SKM-1 (cell line): Measurements from ENCODE around the gene SMIM15.
A peak's percentile ranks its signal among the peaks of the same experiment; 100 is the strongest.
"Not testable (repeated sequence)": the region's sequence is repeated elsewhere in the genome, so short reads cannot be mapped to it uniquely, and the experiment has no call there.

Experiments used
- DNase-seq: peaks from one replicate; lab custom pipeline; 2025; ENCODE audit not compliant: unreplicated experiment; lab: John Stamatoyannopoulos, UW

The SMIM15 gene, protein sequence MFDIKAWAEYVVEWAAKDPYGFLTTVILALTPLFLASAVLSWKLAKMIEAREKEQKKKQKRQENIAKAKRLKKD

DNA sequence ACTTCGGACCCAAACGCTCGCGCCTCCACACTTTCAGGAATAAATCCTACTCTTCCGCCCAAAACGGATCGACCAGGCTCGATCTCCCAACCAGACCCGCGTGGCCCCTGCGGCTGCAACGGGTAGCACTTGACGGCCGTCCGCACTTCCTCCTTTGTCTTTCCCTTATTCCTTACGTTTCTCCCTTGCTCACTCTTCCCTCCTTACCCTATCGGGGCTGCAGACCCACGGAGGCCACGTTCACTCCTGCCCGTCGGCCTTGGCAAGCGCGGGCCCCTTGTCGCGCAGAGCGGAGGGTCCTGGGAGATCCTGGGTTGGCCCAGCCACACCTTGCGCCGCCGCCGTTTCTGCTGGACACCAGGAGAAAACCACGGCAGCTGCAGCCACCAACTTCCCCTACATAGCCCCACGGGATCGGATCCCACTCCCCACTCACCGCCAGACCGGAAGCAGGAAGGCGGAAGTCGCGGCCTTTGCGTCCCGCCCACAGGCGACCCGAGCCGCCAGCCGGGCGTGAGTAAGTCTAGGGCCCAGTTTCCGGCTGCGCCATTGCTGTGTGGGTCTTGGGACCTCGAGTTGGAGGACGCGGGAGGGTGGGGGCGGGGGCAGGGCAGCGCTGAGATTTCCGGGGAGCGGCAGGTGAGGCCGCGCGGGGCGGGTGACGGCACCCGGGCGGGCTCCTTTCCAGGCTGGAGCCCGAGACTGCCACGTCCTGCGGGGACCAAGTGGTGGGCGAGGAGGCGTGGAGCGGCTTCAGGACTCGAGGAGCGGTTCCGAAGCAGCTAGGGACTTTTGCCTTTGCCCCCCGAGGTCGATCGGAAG is at the start of gene SMIM15:
TSS of gene SMIM15 (minus strand) at position 459 of the 822 bp plus-strand sequence. CDS start 2,297 bp downstream, outside the sequence.
- peak; percentile 83 for DNase-seq

DNA sequence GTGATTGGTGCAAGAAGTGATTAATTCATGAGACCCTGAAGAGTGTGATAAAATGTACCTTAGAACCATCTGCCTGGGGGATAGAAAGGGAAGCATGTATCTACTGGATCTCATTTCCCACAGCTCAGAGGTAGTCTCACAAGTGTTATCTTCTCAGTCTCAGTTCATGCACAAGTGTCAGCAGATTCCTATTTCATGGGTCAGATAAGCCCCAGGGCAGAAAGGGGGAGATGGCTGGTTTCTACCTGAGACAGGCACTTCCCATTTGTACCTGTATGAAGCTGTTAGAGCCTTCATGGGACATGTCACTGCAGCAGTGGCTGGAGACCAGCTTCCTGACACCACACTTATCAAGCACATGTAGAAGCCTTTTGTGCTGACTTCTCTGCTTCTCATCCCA is 45.6 kb upstream of the SMIM15 start:
- no peak for DNase-seq

DNA sequence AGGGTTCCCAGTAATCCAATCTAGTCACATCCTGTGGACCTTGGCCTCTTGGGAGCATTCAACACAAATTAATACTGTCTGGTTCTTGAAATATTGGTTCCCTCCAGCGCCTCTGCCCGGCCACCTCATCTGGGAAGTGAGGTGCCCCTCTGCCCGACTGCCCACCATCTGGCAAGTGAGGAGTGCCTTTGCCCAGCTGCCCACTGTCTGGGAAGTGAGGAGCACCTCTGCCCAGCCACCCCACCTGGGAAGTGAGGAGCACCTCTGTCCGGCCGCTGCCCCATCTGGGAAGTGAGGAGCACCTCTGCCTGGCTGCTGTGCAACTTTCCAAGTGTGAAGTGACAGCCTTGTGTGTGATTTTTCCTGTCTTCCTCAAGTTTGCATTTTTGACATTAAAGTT is 42.7 kb upstream of the SMIM15 start:
- no peak for DNase-seq

DNA sequence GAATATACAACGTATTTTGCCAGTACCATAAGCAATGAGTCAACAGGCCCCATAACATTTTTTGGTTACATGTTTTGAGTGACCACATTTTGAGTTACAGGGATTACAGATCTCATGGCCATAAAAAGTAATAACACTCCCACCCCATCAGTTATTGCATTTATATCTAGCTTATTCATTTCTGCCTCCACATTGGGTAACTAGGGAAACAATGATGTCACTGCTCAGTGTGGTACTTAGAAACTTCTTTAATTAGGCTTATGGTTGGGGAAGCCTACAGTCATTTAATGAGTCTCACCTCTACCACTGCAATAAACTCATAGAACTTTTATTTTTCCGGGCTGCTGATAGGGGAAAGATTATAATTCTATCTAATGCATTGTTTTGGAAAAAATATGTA is 39.9 kb upstream of the SMIM15 start:
- no peak for DNase-seq

DNA sequence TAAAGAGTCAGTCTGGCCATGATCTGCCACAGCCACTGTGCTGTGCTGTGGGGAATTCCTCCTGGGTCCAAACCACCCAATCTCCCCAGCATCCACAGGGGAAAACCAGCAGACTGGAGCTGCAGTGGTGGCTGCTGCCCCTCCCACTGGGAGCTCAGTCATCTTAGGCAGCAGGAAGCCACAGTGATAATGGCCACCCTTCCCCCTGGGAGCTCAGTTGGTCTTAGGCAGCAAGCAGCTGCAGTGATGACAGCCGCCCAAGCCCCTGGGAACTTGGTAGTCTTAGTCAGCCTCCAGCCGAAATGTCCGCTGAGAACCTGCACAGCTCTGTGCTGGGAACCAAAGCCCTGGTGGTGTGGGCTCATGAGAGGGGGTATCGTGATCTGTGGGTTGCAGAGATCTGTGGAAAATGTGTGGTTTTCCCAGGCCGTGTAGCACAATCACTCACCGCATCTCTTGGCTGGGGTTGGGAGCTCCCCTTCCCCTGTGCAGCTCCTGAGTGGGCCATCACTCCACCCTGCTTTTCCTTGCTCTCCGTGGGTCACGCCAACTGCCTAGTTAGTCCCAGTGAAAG is 38.4 kb upstream of the SMIM15 start:
- DNase-seq: no peak

DNA sequence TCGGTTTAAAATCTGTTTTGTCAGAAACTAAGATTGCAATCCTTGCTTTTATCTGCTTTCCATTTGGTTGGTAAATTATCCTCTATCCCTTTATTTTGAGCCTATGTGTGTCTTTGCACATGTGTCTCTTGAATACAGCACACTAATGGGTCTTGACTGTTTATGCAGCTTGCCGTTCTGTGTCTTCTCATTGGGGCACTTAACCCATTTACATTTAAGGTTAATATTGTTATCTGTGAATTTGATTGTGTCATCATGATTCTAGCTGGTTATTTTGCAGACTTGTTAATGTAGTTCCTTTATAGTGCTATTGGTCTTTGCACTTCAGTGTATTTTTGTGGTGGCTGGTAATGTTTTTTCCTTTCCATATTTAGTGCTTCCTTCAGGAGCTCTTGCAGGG is 36.3 kb upstream of the SMIM15 start:
- no peak for DNase-seq

DNA sequence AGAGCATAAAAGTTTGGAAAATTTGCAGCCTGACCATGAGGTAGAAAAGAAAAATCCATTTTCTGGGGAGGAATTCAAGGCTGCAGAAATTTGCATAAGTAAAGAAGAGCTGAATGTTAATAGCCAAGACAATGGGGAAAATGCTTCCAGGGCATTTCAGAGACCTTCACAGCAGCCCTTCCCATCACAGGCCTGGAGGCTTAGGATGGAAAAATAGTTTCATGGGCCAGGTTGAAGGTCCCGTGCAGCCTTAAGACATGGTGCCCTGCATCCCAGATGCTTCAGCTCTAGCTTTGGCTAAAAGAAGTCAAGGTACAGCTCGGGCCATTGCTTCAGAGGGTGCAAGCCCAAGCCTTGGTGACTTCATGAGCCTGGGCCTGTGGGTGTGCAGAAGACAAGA is 25.6 kb upstream of the SMIM15 start:
- not testable (repeated sequence) for DNase-seq

DNA sequence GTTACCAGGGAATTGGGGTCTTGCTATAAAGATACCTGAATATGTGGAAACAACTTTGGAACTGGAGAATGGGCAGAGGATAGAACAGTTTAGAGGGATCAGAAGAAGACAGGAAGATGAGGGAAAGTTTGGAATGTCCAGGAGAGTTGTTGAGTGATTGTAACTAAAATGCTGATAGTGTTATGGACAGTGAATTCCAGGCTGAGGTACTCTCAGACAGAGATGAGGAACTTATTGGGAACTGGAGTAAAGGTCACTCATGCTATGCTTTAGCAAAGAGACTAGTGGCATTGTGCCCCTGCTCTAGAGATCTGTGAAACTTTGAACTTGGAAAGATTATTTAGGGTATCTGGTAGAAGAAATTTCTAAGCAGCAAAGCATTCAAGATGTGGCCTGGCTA is 25.1 kb upstream of the SMIM15 start:
- DNase-seq: not testable (repeated sequence)

DNA sequence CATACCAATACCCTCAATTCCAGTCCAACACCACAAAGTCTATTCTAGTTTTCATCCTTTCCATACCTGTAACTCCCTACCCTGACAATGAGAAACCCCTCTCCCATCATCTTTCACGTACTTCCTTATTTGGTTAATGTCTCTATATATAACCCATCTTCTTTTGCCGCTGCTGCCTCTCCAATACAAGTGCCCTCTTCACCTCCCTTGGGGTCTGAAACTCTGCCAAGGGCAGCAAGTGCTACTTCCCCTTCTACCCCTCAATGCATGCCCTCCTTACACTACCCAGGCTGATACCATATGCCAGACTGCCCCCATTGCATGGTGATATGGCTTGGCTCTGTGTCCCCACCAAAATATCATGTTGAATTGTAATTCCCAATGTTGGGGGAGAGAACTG is 24.4 kb upstream of the SMIM15 start:
- no peak for DNase-seq

DNA sequence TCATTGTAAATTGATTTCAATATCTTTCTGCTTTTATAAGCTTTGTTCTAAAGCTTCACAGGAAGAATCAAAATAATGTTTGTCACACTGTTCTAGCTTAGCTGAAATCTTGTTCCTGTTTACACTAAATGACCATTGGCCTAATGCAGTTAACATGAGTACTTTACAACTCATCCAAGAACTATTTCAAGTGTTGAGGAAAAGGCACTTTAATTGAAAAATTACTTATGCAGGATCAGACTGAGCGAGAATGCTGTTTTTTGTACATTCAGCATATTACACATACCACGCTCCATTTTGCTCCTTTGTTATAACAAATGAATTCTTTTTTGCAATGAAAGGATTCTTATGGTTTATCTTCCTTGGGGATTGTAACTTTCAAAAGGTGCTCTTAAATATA is 22.4 kb upstream of the SMIM15 start:
- DNase-seq: no peak

DNA sequence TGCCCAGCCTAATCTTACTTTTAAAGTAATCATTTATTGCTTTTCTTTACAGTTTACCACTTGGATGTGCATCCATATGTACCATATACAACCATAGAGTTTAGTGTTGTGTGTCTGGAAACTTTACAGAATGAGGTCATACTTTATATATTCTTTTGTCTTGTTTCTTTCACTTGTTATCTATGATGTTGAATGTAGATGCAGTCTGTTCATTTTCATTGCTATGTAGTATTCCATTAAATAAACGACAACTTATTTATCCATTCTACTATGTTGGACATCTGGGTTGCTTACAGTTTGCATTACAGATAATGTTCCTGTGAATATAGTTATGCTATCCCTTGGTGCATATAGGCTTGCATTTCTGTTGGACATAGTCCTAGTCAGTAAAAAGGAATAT is 21.3 kb upstream of the SMIM15 start:
- DNase-seq: no peak

DNA sequence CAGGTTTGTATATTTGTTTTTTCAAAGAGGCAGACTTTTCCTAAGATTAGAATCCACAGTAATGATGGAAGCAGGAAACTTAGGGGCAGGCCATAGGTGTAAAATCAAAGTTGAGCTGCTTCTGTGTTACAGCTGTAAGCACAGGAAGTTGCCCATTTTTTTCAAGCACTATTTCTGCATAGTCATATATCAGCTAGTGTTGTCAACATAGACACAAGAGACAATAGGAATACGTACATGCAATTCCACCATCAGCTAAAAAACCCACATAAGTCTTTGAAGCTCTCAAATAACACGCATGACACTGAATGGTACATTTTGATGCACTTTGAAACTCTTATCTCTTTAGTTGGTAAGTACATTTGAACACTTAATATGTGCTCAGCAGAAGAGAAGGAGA is 20.2 kb upstream of the SMIM15 start:
- no peak for DNase-seq

DNA sequence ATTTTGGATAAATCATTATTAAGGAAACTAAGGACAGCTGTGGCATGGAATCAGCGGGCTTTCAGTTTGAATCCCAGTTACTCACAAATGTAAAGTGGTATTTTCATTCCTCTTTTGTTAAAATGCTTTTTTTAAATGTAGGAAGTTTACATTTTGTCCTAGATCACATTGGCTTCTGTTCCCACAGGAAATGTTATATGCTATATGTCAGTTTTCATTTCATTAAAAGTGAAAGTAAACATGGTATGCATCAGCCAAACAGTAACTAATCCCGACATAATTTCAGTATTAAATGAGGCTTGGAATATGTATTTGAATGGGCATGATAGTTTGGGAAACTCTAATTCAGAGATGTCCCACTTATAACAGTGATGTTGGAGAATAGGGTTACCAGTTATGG is 18.6 kb upstream of the SMIM15 start:
- no peak for DNase-seq

DNA sequence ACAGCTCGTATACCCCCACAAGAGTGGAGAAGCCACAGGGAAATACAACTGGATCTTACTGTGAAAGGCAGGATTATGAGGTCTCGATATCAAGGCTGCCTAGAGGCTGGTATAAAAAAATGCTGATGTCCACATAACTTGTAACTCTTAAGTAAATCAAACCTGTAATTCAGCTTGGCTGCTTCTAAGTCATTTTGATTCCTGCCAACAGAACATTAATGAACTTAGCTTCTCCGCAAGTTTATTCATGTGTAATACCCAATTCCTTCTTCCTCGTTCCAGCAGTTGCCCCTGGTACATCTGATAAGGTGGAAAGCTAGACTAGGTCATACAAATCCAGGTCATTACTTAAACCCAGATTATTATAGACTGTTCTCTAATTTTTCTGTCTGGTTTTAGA is 16.4 kb upstream of the SMIM15 start:
- no peak for DNase-seq

DNA sequence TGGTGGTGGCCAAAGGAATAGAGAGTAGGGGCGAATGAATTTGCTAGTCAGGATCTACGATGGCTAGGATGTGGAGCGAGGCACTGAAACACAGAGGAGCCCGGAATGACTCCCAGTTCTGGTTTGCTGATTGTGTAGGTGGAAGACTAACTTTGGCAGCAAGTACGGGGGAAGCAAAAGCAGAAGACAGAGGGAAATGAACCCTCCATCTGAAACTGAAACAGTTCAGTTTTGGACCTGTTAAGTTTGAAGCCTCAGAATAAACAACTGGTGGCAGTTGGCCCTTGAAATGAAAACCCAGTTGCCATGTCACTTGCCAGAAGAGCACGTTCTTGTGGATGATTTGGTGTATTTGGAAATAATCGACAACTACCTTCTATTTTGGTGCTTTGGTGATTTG is 15.4 kb upstream of the SMIM15 start:
- DNase-seq: no peak

DNA sequence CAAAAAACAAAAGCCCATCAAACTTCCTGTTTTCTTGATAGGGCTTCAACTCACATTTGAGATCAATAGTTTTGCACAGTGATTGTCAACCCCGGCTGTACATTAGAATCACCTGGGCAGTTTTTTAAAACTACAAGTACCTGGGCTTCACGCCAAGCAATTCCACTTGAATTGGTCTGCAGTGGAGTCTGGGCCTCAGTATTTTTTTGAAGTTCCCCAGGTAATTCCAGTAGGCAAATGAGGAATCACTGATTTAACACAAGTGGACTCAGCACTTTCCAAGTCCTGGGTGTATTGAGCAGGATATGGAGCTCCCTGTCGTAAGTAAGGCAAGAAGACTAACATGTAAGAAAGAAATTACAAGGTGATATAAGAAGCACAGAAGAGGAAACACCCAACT is 14.8 kb upstream of the SMIM15 start:
- no peak for DNase-seq

DNA sequence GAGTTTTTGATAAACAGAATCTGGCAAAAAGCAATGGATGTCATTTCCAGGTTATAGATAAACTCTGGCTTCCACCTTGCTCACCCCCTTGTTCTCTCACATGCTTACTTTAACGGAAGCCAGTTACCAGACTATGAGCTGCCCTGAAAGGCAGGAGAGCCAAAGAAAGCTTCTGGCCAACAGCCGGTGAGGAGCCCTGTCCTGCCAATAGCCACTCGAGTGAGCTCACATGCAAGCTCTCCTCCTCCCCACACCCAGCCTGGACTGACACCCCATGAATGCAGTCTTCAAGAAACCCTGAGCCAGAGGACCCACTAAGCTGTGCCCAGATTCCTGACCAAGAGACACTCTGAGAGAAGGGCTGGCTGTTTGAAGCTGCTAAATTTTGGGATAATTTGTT is 14.4 kb upstream of the SMIM15 start:
- DNase-seq: no peak

DNA sequence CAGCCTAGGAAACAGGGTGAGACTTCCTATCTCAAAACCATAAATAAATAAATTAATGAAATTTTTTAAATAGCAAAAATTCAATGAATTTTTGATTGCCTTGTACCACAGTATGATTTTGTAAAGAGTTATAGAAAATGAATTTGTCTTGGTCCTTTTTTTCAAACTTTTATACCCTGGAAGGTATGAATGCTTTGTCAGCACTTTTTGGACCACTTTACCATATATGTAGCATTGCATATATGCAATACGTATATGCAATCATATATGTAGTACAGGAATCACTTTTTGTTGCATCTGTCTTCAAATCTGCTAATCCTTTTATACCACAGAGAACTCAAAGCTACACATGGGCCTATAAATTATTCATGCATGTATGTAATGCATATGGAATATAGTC is 9.2 kb upstream of the SMIM15 start:
- no peak for DNase-seq

DNA sequence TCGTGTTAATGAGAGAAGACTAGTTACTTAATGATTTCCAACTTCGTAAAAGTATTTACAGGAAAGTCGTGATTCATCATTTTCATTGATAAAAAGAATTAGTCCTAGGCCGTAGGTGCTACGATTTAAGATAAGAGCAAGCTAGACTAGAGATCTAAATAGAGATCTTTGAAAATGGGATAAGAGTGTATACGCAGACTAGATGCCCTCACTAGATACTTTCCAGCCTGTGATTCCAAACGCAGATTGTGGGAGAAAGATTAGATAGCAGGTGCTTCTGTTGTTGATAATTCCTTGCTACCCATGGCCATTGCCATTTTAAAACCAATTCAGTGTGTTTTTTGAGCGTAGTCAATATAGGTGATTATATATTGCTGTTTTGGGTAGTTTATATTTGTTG is 6.7 kb upstream of the SMIM15 start:
- no peak for DNase-seq

DNA sequence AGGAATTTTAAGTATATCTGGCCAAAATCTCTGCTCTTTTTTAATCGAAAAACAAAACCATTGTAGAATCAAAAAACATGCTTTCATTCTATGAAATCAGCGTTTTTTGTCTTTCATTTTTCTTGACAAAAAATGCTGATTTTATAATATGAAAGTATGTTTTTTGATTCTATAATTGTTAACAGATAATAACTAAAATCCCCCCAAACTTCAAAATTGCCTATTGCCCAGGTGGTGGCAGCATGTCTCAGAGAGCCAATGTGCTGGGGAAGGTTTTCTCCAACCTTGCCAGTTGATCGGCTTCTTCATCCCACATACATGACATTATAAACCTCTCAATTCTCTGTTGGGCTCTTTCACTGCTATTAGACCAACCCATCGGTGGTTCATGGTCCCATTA is 5.1 kb upstream of the SMIM15 start:
- no peak for DNase-seq

DNA sequence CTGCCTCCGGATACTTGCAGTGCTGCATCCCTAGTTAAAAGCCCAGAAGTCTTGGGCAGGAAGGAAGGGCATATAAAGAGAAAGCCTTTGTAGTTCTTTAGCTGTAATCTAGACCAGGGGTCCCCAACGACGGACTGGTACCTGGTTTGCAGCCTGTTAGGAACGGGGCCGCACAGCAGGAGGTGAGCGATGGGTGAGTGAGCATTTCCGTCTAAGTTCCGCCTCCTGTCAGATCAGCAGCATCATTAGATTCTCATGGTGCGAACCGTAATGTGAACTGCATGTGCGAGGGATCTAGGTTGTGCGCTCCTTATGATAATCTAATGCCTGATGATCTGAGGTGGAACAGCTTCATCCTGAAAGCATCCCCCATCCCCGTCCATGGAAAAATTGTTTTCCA is 1.6 kb upstream of the SMIM15 start:
- DNase-seq: no peak

DNA sequence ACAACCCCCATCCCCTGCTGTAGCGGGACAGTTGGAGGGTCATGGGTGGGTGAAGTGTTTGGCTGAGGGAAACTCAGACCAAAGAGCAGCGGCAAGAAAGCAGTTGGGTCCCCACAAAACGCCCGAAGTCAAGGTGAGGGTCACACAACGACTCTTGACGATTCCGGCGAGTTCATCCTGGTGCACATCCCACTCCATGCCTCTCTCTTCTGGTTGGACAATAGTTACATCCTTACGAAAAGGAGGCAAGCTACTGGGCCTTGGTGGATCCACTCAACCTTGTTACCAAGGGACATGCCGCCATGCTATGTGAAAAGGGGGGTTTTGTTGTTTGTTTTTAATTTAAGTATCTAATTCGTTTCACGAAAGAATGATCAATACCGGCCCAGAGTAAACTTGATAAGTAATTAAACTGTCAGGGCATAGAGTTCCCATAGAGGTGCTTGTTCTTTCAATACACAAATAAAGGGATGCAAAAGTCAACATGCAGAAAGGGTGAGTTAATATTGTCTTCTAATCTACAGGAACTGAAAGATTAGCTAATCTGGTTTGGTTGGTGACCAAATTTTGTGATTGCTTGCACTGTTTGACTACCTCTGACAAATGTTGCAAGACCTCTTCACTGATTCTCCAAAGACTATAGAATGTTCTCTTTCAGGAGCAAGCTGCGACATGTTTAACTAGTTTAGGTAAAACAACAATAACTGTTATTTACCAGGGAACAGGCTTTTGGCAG is 732 bp upstream of the SMIM15 start:
- no peak for DNase-seq
